Lower leg skin (tissue), 4 donors: Measurements from ENCODE around the gene LRP6. TPM values are rescaled to one million over a fixed set of nuclear protein-coding genes. Genes with fewer than 3 reads are reported as not detected.

Experiments
- DNase-seq, 2 donors: peaks; one replicate each; pipeline ENCODE4 v3.0.0-alpha.2; 2019; ENCODE audit warnings: low spot score in 2 of 2
- H3K4me3 ChIP-seq: fragments of 200-600 bp; sonication (generic); 2 replicates; pipeline ENCODE4 v1.5.1; 2017; ENCODE audit warnings: mild to moderate bottlenecking, low read depth; ENCODE audit not compliant: poor library complexity, severe bottlenecking
- CTCF ChIP-seq, 3 donors: fragments of 450-650 bp; IDR thresholded peaks; one replicate each; pipeline ENCODE4 v1.5.1; 2016; ENCODE audit warnings: antibody characterized with exemption in 3 of 3, mild to moderate bottlenecking in 3 of 3, moderate library complexity in 2 of 3
- POLR2A ChIP-seq, 2 donors: fragments of 450-650 bp; IDR thresholded peaks; one replicate each; pipeline ENCODE4 v1.6.1; 2016 to 2017; ENCODE audit warnings: antibody characterized with exemption in 2 of 2, mild to moderate bottlenecking in 1 of 2, moderate library complexity in 1 of 2
- WGBS, 2 donors: methylation state at CpG; one replicate each; pipeline ENCODE4 v1.1.5; 2018; 5-methylcytosine and 5-hydroxymethylcytosine counted together
- intact Hi-C: fragments of 100-400 bp; cut with DNase I; formaldehyde crosslinking; loops from one replicate; pipeline ENCODE4 v1.15.0; 2023; ENCODE audit warnings: low total_unique reads
- total RNA-seq, 4 donors: library from RNA; depleted of rRNA; stranded (reverse); fragments of >200 nt; gene quantifications; one replicate each; pipeline ENCODE4 v1.1.0, GENCODE V29; 2016

Gene LRP6
- total RNA-seq, 4 donors from 2014 or later: 19.6 to 37.3 (median 26.1) TPM

GRCh38 chr12:12240662-12241340 is 26.0 kb downstream of the LRP6 start:
- WGBS, 2 donors: 60 to 72% methylated on average over 5 of the region's 5 CpGs
- TF ChIP-seq CTCF (IDR thresholded peaks at IDR 0.05) (no peak), POLR2A (IDR thresholded peaks at IDR 0.05) (no peak)
- DNase-seq: no peak
- H3K4me3 ChIP-seq: no peak overlapping the region
- intact Hi-C loops: no loop called here

- TF ChIP-seq POLR2A (IDR thresholded peaks at IDR 0.05): no peak
- no peak for TF ChIP-seq CTCF (IDR thresholded peaks at IDR 0.05)
- intact Hi-C loops: no loop called here
- WGBS, 2 donors: 57 to 66% methylated on average over 2 of the region's 2 CpGs
- DNase-seq: no peak
- H3K4me3 ChIP-seq: no peak overlapping the region
Measured at GRCh38 chr12:12239127-12239526, 27.7 kb downstream of the LRP6 start.

- no peak overlapping the region for H3K4me3 ChIP-seq
- no peak for DNase-seq
- WGBS, 2 donors: 92% methylated on average over 4 of the region's 4 CpGs
- TF ChIP-seq POLR2A (IDR thresholded peaks at IDR 0.05) (no peak), CTCF (IDR thresholded peaks at IDR 0.05) (no peak)
- intact Hi-C loops: no loop called here
Measured at GRCh38 chr12:12238605-12239004, 28.2 kb downstream of the LRP6 start.

- no peak overlapping the region for H3K4me3 ChIP-seq
- DNase-seq: no peak
- intact Hi-C loops: no loop called here
- no peak for TF ChIP-seq POLR2A (IDR thresholded peaks at IDR 0.05)
- no peak for TF ChIP-seq CTCF (IDR thresholded peaks at IDR 0.05)
Measured at GRCh38 chr12:12236896-12237295, 29.9 kb downstream of the LRP6 start.

- intact Hi-C loops: no loop called here
- no peak overlapping the region for H3K4me3 ChIP-seq
- no peak for TF ChIP-seq POLR2A (IDR thresholded peaks at IDR 0.05)
- TF ChIP-seq CTCF (IDR thresholded peaks at IDR 0.05): no peak
- 86 to 88% methylated on average over 1 of the region's 1 CpG for WGBS, 2 donors
- DNase-seq: no peak
Measured at GRCh38 chr12:12230275-12230674, 36.6 kb downstream of the LRP6 start.

- 70 to 74% methylated on average over 1 of the region's 1 CpG for WGBS, 2 donors
- no peak for DNase-seq
- no peak for TF ChIP-seq CTCF (IDR thresholded peaks at IDR 0.05)
- TF ChIP-seq POLR2A (IDR thresholded peaks at IDR 0.05): no peak
- H3K4me3 ChIP-seq: no peak overlapping the region
- intact Hi-C loops: no loop called here
Measured at GRCh38 chr12:12229556-12230092, 37.2 kb downstream of the LRP6 start.
